ENCODE measurements around the gene MAP1B. TPM values are rescaled to one million over a fixed set of nuclear protein-coding genes. Genes with fewer than 3 reads are reported as not detected.

The MAP1B gene
- total and polyA plus RNA-seq, 4 donors: 0.58 to 5.0 (median 2.1) TPM

DNA sequence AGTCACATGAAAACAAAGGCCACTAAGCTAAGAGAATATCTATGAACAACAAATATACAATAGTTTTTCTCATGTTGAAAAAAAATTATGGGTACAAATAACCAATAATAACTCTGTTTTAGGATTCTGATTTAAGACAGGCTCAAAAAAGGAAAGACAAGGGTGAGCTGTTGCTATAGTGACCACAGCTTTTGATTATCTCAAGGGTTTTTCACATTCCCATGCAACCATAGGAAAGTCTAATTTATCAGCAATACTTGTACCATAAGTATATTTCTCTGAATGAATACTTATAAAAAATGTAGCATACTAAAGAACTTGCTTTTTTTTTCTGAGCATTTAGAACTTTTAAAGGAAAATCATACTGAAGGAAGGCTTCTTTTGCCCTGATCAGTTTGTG is 144.7 kb downstream of the MAP1B start:
- Histone ChIP-seq H3K27ac (ENCODE audit: low read depth in 1 of 2, low read length in 2 of 2) (no peak overlapping the region), H3K9me3 (ENCODE audit: control insufficient read depth in 4 of 4, low read length in 3 of 4) (no peaks in the 10 kb centered on the region), H3K9ac (ENCODE audit: low read depth in 1 of 2, low read length in 2 of 2) (no peak overlapping the region), H3K4me1 (ENCODE audit: control insufficient read depth in 4 of 4, insufficient read depth in 4 of 4, low read length in 3 of 4) (no peaks in the 10 kb centered on the region), H3K27me3 (ENCODE audit: control insufficient read depth in 4 of 4, insufficient read depth in 4 of 4, low read length in 3 of 4) (no peaks in the 10 kb centered on the region), H3K4me3 (ENCODE audit: low read depth in 1 of 3, low read length in 3 of 3) (no peak overlapping the region), H3K36me3 (ENCODE audit: control insufficient read depth in 4 of 4, insufficient read depth in 3 of 4, low read depth in 1 of 4, low read length in 3 of 4) (no peaks in the 10 kb centered on the region)
- TF ChIP-seq, protein P1, sequence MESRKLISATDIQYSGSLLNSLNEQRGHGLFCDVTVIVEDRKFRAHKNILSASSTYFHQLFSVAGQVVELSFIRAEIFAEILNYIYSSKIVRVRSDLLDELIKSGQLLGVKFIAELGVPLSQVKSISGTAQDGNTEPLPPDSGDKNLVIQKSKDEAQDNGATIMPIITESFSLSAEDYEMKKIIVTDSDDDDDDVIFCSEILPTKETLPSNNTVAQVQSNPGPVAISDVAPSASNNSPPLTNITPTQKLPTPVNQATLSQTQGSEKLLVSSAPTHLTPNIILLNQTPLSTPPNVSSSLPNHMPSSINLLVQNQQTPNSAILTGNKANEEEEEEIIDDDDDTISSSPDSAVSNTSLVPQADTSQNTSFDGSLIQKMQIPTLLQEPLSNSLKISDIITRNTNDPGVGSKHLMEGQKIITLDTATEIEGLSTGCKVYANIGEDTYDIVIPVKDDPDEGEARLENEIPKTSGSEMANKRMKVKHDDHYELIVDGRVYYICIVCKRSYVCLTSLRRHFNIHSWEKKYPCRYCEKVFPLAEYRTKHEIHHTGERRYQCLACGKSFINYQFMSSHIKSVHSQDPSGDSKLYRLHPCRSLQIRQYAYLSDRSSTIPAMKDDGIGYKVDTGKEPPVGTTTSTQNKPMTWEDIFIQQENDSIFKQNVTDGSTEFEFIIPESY (IDR thresholded peaks at IDR 0.05): no peak
- TF ChIP-seq SP1 (IDR thresholded peaks at IDR 0.05) (no peak), HNF4G (IDR thresholded peaks at IDR 0.05) (no peak)
- no peak for DNase-seq (ENCODE audit: low spot score)

DNA sequence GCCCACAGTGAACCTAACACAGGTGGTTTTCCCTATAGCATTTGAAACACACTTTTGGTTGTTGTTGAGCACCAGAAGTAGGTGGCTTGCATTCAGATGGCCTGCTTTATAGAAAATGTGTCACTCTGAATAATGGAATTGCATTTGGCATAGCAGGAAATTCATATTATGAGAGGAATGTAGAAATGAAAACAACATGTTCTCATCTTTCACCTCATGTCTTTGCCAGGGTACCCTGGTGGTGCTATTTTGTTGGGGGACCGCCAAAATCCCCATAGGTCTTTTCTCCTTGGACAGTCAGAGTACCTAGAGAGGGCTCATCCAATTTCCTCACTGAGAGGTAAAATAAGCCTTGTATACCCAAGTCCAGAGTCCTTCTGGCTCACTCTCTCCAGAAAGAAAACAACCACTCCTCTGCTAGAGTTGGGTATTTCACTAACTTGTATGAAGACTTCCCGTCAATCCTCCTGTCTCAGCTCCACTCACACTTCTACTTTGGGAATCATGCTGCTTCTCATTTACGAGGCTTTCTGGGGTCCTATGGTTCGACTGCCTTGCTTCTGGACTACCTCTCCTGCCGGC is 145.4 kb downstream of the MAP1B start:
- no peaks in the 10 kb centered on the region for H3K36me3 ChIP-seq (ENCODE audit: control insufficient read depth in 4 of 4, insufficient read depth in 3 of 4, low read depth in 1 of 4, low read length in 3 of 4)
- H3K9me3 ChIP-seq (ENCODE audit: control insufficient read depth in 4 of 4, low read length in 3 of 4): no peaks in the 10 kb centered on the region
- H3K9ac ChIP-seq (ENCODE audit: low read depth in 1 of 2, low read length in 2 of 2): no peak overlapping the region
- no peaks in the 10 kb centered on the region for H3K27me3 ChIP-seq (ENCODE audit: control insufficient read depth in 4 of 4, insufficient read depth in 4 of 4, low read length in 3 of 4)
- no peak for DNase-seq (ENCODE audit: low spot score)
- H3K27ac ChIP-seq (ENCODE audit: low read depth in 1 of 2, low read length in 2 of 2): no peak overlapping the region
- no peaks in the 10 kb centered on the region for H3K4me1 ChIP-seq (ENCODE audit: control insufficient read depth in 4 of 4, insufficient read depth in 4 of 4, low read length in 3 of 4)
- 81% methylated on average over 5 of the region's 5 CpGs for WGBS
- TF ChIP-seq YY1 (IDR thresholded peaks at IDR 0.05) (no peak), RAD21 (IDR thresholded peaks at IDR 0.05) (no peak), JUND (IDR thresholded peaks at IDR 0.05) (no peak), HNF4A (conservative IDR thresholded peaks at IDR 0.05) (peak; percentile 67 to 73), SP1 (IDR thresholded peaks at IDR 0.05) (no peak), HNF4G (IDR thresholded peaks at IDR 0.05) (no peak)
- TF ChIP-seq, protein P2, sequence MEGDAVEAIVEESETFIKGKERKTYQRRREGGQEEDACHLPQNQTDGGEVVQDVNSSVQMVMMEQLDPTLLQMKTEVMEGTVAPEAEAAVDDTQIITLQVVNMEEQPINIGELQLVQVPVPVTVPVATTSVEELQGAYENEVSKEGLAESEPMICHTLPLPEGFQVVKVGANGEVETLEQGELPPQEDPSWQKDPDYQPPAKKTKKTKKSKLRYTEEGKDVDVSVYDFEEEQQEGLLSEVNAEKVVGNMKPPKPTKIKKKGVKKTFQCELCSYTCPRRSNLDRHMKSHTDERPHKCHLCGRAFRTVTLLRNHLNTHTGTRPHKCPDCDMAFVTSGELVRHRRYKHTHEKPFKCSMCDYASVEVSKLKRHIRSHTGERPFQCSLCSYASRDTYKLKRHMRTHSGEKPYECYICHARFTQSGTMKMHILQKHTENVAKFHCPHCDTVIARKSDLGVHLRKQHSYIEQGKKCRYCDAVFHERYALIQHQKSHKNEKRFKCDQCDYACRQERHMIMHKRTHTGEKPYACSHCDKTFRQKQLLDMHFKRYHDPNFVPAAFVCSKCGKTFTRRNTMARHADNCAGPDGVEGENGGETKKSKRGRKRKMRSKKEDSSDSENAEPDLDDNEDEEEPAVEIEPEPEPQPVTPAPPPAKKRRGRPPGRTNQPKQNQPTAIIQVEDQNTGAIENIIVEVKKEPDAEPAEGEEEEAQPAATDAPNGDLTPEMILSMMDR (IDR thresholded peaks at IDR 0.05; ENCODE audit: low read depth, low read length, missing input control): no peak
- H3K4me3 ChIP-seq (ENCODE audit: low read depth in 1 of 3, low read length in 3 of 3): no peak overlapping the region

DNA sequence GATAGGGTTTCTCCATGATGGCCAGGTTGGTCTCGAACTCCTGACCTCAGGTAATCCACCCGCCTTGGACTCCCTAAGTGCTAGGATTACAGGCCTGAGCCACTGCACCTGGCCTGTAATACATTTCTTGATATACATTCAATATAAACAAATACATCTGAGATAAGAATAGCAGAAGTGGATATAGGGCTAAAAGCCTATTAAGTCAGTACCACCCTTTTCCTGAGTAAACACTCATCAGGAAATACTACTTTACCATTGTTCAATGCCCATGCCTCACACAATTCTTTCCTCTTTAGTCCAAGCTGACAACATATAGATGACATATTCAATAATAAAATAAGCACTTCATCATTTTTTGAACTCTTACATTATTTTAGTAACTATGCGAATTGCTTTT is 148.0 kb downstream of the MAP1B start:
- DNase-seq (ENCODE audit: low spot score): no peak
- Histone ChIP-seq H3K9ac (ENCODE audit: low read depth in 1 of 2, low read length in 2 of 2) (no peak overlapping the region), H3K4me1 (ENCODE audit: control insufficient read depth in 4 of 4, insufficient read depth in 4 of 4, low read length in 3 of 4) (no peaks in the 10 kb centered on the region), H3K36me3 (ENCODE audit: control insufficient read depth in 4 of 4, insufficient read depth in 3 of 4, low read depth in 1 of 4, low read length in 3 of 4) (no peaks in the 10 kb centered on the region), H3K27me3 (ENCODE audit: control insufficient read depth in 4 of 4, insufficient read depth in 4 of 4, low read length in 3 of 4) (no peaks in the 10 kb centered on the region), H3K27ac (ENCODE audit: low read depth in 1 of 2, low read length in 2 of 2) (no peak overlapping the region), H3K4me3 (ENCODE audit: low read depth in 1 of 3, low read length in 3 of 3) (no peak overlapping the region), H3K9me3 (ENCODE audit: control insufficient read depth in 4 of 4, low read length in 3 of 4) (no peaks in the 10 kb centered on the region)
- 93% methylated on average over 3 of the region's 3 CpGs for WGBS
- TF ChIP-seq, protein P3, sequence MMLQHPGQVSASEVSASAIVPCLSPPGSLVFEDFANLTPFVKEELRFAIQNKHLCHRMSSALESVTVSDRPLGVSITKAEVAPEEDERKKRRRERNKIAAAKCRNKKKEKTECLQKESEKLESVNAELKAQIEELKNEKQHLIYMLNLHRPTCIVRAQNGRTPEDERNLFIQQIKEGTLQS (IDR thresholded peaks at IDR 0.05): no peak
- TF ChIP-seq, protein P4, sequence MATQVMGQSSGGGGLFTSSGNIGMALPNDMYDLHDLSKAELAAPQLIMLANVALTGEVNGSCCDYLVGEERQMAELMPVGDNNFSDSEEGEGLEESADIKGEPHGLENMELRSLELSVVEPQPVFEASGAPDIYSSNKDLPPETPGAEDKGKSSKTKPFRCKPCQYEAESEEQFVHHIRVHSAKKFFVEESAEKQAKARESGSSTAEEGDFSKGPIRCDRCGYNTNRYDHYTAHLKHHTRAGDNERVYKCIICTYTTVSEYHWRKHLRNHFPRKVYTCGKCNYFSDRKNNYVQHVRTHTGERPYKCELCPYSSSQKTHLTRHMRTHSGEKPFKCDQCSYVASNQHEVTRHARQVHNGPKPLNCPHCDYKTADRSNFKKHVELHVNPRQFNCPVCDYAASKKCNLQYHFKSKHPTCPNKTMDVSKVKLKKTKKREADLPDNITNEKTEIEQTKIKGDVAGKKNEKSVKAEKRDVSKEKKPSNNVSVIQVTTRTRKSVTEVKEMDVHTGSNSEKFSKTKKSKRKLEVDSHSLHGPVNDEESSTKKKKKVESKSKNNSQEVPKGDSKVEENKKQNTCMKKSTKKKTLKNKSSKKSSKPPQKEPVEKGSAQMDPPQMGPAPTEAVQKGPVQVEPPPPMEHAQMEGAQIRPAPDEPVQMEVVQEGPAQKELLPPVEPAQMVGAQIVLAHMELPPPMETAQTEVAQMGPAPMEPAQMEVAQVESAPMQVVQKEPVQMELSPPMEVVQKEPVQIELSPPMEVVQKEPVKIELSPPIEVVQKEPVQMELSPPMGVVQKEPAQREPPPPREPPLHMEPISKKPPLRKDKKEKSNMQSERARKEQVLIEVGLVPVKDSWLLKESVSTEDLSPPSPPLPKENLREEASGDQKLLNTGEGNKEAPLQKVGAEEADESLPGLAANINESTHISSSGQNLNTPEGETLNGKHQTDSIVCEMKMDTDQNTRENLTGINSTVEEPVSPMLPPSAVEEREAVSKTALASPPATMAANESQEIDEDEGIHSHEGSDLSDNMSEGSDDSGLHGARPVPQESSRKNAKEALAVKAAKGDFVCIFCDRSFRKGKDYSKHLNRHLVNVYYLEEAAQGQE (IDR thresholded peaks at IDR 0.05): no peak
- TF ChIP-seq, protein P5, sequence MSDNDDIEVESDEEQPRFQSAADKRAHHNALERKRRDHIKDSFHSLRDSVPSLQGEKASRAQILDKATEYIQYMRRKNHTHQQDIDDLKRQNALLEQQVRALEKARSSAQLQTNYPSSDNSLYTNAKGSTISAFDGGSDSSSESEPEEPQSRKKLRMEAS (IDR thresholded peaks at IDR 0.05): no peak
- TF ChIP-seq RXRA (IDR thresholded peaks at IDR 0.05): no peak
- TF ChIP-seq FOXA2 (IDR thresholded peaks at IDR 0.05): no peak
- TF ChIP-seq, protein P1 (IDR thresholded peaks at IDR 0.05): no peak
- no peak for TF ChIP-seq SP1 (IDR thresholded peaks at IDR 0.05)
- TF ChIP-seq HNF4G (IDR thresholded peaks at IDR 0.05): no peak
- TF ChIP-seq FOXA1 (IDR thresholded peaks at IDR 0.05): no peak
- TF ChIP-seq TAF1 (conservative IDR thresholded peaks at IDR 0.05): no peak
- no peak for TF ChIP-seq HNF4A (conservative IDR thresholded peaks at IDR 0.05)
- TF ChIP-seq, protein P2 (IDR thresholded peaks at IDR 0.05; ENCODE audit: low read depth, low read length, missing input control): no peak
- TF ChIP-seq YY1 (IDR thresholded peaks at IDR 0.05): no peak
